ENCODE results near the gene TGFBI.

Gene TGFBI

GRCh38 chr5:136001466-136001981, 27.3 kb upstream of the TGFBI start:
- no peak overlapping the region for H3K4me3 ChIP-seq (ENCODE audit: low read depth in 1 of 2, low read length in 1 of 2)
- TF ChIP-seq, protein P1, sequence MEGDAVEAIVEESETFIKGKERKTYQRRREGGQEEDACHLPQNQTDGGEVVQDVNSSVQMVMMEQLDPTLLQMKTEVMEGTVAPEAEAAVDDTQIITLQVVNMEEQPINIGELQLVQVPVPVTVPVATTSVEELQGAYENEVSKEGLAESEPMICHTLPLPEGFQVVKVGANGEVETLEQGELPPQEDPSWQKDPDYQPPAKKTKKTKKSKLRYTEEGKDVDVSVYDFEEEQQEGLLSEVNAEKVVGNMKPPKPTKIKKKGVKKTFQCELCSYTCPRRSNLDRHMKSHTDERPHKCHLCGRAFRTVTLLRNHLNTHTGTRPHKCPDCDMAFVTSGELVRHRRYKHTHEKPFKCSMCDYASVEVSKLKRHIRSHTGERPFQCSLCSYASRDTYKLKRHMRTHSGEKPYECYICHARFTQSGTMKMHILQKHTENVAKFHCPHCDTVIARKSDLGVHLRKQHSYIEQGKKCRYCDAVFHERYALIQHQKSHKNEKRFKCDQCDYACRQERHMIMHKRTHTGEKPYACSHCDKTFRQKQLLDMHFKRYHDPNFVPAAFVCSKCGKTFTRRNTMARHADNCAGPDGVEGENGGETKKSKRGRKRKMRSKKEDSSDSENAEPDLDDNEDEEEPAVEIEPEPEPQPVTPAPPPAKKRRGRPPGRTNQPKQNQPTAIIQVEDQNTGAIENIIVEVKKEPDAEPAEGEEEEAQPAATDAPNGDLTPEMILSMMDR (IDR thresholded peaks at IDR 0.05): no peak
- peaks cover 11 to 16% of the 10 kb centered on the region in 2 experiments for H3K4me1 ChIP-seq (ENCODE audit: control insufficient read depth in 1 of 2, insufficient read depth in 1 of 2, low read depth in 1 of 2, low read length in 1 of 2)
- no peaks in the 10 kb centered on the region for H3K36me3 ChIP-seq
- no peak overlapping the region for H3K27ac ChIP-seq
- H3K9me3 ChIP-seq: no peaks in the 10 kb centered on the region
- H3K27me3 ChIP-seq: no peaks in the 10 kb centered on the region

DNA sequence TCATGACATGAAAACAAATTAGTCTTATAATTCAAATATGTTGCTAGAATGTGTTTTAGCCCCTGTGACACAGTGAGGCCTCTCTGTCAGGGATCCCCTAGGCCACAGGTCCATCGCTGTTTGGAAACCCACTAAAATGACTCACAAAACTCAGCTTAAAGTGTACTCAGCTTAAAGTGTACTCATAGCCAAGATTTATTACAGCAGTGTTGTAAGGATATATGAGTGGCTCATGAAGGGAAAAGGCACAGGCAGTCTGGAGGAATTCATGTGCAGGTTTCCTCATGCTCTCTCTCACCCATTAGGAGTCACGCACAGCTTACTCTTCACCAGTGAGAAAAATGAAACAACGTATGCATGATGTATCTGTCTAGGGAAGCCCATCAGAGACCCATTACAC, 24.4 kb upstream of the TGFBI start:
- Histone ChIP-seq H3K36me3 (no peaks in the 10 kb centered on the region), H3K27ac (no peak overlapping the region), H3K27me3 (no peaks in the 10 kb centered on the region), H3K4me3 (ENCODE audit: low read depth in 1 of 2, low read length in 1 of 2) (no peak overlapping the region), H3K9me3 (no peaks in the 10 kb centered on the region), H3K4me1 (ENCODE audit: control insufficient read depth in 1 of 2, insufficient read depth in 1 of 2, low read depth in 1 of 2, low read length in 1 of 2) (peaks cover 11 to 14% of the 10 kb centered on the region in 2 experiments)
- TF ChIP-seq, protein P1 (IDR thresholded peaks at IDR 0.05): no peak

DNA sequence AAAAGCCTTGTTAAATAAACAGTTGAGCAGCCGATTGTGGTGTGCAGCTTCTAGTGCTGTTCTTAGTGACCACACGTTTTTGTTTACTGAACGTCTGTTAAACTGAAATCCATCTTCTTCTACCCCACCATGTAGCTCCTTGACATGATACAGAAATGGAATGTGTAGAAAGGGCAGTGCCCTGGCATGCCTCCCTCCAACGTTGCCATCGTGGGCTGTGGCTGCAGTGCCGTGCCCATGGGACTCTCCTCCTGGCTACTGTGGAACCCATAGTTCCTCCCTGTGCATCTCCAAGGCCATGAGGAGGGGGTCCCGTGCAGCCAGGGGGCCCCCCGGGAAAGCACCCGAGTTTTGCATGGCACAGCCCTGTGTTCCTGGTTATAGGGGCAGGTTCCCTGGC, 23.3 kb upstream of the TGFBI start:
- H3K36me3 ChIP-seq: no peaks in the 10 kb centered on the region

GRCh38 chr5:136006164-136006563, 22.6 kb upstream of the TGFBI start:
- TF ChIP-seq, protein P1 (IDR thresholded peaks at IDR 0.05): no peak
- no peaks in the 10 kb centered on the region for H3K36me3 ChIP-seq
- H3K27ac ChIP-seq: no peak overlapping the region
- no peaks in the 10 kb centered on the region for H3K9me3 ChIP-seq
- H3K27me3 ChIP-seq: no peaks in the 10 kb centered on the region
- H3K4me1 ChIP-seq (ENCODE audit: control insufficient read depth in 1 of 2, insufficient read depth in 1 of 2, low read depth in 1 of 2, low read length in 1 of 2): peaks cover 5 to 6% of the 10 kb centered on the region in 2 experiments
- H3K4me3 ChIP-seq (ENCODE audit: low read depth in 1 of 2, low read length in 1 of 2): no peak overlapping the region

More for the DNA sequence above, 23.3 kb upstream of the TGFBI start:
- Histone ChIP-seq H3K27me3 (no peaks in the 10 kb centered on the region), H3K27ac (no peak overlapping the region), H3K4me3 (ENCODE audit: low read depth in 1 of 2, low read length in 1 of 2) (no peak overlapping the region), H3K4me1 (ENCODE audit: control insufficient read depth in 1 of 2, insufficient read depth in 1 of 2, low read depth in 1 of 2, low read length in 1 of 2) (peaks cover 10 to 11% of the 10 kb centered on the region in 2 experiments), H3K9me3 (no peaks in the 10 kb centered on the region)
- TF ChIP-seq, protein P1 (IDR thresholded peaks at IDR 0.05): no peak

DNA sequence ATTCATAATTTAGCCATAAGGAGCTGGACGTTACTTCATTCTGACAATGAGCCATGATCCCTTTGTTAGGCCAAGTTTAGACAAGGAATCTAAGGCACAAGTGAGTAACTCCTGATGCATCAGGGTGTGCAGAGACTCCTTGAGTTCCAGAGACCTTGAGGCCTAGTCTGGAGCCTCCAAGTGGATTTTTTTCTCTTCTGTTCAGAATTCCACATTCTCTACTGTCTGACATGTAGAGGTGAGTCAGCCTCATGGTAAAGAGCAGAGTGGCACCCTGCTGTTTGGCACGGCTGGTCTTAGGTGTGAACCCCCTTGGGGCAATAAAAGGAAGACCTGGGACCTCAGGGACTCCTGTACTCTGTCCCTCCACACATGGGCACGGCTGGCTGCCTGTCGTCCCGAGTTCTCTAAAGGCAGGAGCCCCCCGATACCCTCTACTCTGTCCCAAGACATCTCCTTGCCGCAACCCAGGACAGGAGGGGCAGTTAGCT, 22.0 kb upstream of the TGFBI start:
- H3K27me3 ChIP-seq: no peaks in the 10 kb centered on the region
- no peaks in the 10 kb centered on the region for H3K36me3 ChIP-seq
- H3K4me3 ChIP-seq (ENCODE audit: low read depth in 1 of 2, low read length in 1 of 2): no peak overlapping the region
- TF ChIP-seq, protein P1 (IDR thresholded peaks at IDR 0.05): no peak
- H3K9me3 ChIP-seq: no peaks in the 10 kb centered on the region
- H3K27ac ChIP-seq: no peak overlapping the region
- H3K4me1 ChIP-seq (ENCODE audit: control insufficient read depth in 1 of 2, insufficient read depth in 1 of 2, low read depth in 1 of 2, low read length in 1 of 2): peaks cover 4 to 6% of the 10 kb centered on the region in 2 experiments
